Measurements from ENCODE around the gene CNKSR1.
"Not testable (repeated sequence)": the region's sequence is repeated elsewhere in the genome, so short reads cannot be mapped to it uniquely, and the experiment has no call there.

Gene CNKSR1

DNA sequence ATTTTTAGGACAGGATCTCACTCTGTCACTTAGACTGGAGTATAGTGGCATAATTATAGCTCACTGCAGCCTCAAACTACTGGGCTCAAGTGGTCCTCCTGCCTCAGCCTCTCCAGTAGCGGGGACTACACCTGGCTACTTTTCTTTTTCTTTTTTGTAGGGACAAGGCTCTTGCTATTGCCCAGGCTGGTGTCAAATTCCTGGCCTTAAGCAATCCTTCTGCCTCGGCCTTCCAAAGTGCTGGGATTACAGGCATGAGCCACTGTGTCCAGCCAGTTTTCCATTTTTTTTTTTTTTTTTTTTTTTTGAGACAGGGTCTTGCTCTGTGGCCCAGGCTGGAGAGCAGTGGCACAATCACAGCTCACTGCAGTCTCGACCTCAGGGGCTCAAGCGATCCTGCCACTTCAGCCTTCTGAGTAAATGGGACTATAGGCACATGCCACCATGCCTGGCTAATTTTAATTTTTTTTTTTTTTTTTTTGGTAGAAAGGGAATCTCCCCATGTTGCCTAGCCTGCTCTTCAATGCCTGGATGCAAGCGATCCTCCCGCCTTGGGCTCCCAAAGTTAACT lies 36.1 kb downstream of the CNKSR1 start:
- no peak overlapping the region for H3K9ac ChIP-seq (ENCODE audit: low read length)
- no peaks in the 10 kb centered on the region for H3K9me3 ChIP-seq (ENCODE audit: control insufficient read depth, insufficient read depth, low read depth, low read length)
- no peaks in the 10 kb centered on the region for H3K4me1 ChIP-seq (ENCODE audit: control insufficient read depth, insufficient read depth, low read length)
- no peak overlapping the region for H3K27ac ChIP-seq (ENCODE audit: low read depth, low read length)
- H3K4me3 ChIP-seq (ENCODE audit: low read depth, low read length): no peak overlapping the region
- no peaks in the 10 kb centered on the region for H3K36me3 ChIP-seq (ENCODE audit: control insufficient read depth, insufficient read depth, low read length)
- H3K27me3 ChIP-seq (ENCODE audit: control insufficient read depth, insufficient read depth, low read length): no peaks in the 10 kb centered on the region; the same call in 1 of the 2 replicates

DNA sequence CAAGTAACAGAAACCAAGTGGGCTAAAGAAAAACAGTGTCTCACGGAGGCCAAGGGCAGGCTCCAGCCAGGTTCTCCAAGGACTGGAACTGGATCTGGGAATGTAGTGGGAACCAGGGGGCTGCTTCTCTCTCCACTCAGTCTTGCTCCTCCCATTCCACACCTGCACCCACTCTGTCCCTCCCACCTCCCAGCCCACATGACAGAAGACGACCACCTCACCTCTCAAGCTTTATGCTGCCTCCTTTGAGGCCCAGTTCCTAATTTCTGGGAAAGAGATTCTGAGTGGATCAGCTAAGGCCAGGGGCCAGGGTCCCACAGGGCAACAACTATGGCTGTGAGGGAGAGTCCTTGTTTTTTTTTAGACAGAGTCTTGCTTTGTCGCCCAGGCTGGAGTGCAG lies 38.0 kb downstream of the CNKSR1 start:
- Histone ChIP-seq H3K27me3 (ENCODE audit: control insufficient read depth, insufficient read depth, low read length) (peaks cover 10% of the 10 kb centered on the region), H3K4me1 (ENCODE audit: control insufficient read depth, insufficient read depth, low read length) (peaks cover 4% of the 10 kb centered on the region; the same call in 1 of the 2 replicates), H3K36me3 (ENCODE audit: control insufficient read depth, insufficient read depth, low read length) (no peaks in the 10 kb centered on the region), H3K4me3 (ENCODE audit: low read depth, low read length) (no peak overlapping the region), H3K9ac (ENCODE audit: low read length) (no peak overlapping the region), H3K27ac (ENCODE audit: low read depth, low read length) (no peak overlapping the region), H3K9me3 (ENCODE audit: control insufficient read depth, insufficient read depth, low read depth, low read length) (no peaks in the 10 kb centered on the region)

DNA sequence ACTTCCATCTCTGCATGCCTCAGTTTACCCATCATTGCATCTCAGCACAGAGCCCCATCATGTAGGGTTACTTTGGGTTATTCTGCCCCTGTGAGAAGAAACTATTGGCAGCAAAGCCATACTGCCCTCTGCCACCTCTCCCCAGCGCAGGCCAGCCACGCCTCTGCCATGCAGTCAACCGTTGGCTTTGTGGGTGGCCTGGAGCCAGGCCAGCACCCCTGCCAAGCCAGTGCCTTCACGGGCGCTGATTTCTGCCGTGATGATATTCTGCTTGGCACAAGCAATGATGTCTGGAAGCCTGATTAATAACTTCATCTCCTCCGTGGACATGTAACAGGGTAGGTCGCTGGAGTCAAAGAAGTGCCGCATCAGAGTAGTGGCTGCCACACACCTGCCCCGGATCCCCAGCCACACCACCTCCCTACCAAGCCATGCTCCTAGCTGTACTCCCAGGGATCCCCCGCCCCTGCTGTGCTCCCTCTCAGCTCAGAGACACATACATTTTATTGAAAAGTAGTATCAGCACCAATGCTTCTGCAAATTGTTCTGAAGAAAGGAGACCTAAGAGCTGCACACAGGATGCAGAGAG lies 41.7 kb downstream of the CNKSR1 start:
- H3K4me1 ChIP-seq (ENCODE audit: control insufficient read depth, insufficient read depth, low read length): peaks cover 9% of the 10 kb centered on the region; the same call in 1 of the 2 replicates
- H3K27me3 ChIP-seq (ENCODE audit: control insufficient read depth, insufficient read depth, low read length): peaks cover 44% of the 10 kb centered on the region
- H3K27ac ChIP-seq (ENCODE audit: low read depth, low read length): no peak overlapping the region
- no peaks in the 10 kb centered on the region for H3K36me3 ChIP-seq (ENCODE audit: control insufficient read depth, insufficient read depth, low read length)
- no peak overlapping the region for H3K4me3 ChIP-seq (ENCODE audit: low read depth, low read length)
- H3K9ac ChIP-seq (ENCODE audit: low read length): no peak overlapping the region
- no peaks in the 10 kb centered on the region for H3K9me3 ChIP-seq (ENCODE audit: control insufficient read depth, insufficient read depth, low read depth, low read length)

DNA sequence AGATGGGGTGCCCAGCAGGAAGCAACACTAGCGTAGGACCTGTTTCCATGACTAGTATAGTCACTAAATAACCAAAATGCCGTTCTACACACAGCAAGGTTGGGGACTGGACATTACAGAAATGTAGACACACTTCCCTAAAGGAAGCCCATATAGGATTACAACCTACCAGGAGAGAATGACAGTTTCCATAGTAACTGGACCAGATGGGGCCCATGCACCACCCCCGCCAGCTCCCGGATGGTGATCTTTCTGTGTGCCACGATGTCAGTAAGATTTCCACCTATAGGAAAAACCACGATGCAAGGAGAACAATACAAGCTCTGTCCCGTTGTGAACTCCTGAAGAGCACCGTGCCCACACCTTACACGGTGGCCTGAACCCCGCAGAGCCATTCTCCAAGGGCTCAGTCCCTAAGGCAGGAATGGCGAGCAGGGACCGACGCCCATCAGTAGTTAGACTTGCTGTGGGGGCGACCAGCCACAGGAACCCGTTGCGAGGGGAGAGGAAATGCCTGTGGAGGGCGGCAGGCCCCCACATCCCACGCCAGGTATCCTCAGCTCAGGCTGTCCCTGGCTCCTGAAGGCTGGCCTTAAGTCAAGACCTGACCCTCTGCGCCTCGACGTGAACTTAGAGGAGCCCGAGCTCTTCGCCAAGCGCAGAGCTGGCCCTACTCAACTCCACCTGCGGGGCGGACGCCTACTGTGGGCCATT lies 43.1 kb downstream of the CNKSR1 start:
- H3K27ac ChIP-seq (ENCODE audit: low read depth, low read length): no peak overlapping the region
- no peaks in the 10 kb centered on the region for H3K9me3 ChIP-seq (ENCODE audit: control insufficient read depth, insufficient read depth, low read depth, low read length)
- no peak overlapping the region for H3K9ac ChIP-seq (ENCODE audit: low read length)
- no peaks in the 10 kb centered on the region for H3K36me3 ChIP-seq (ENCODE audit: control insufficient read depth, insufficient read depth, low read length)
- H3K4me3 ChIP-seq (ENCODE audit: low read depth, low read length): no peak overlapping the region
- H3K27me3 ChIP-seq (ENCODE audit: control insufficient read depth, insufficient read depth, low read length): peaks cover 55% of the 10 kb centered on the region
- peaks cover 9% of the 10 kb centered on the region; the same call in 1 of the 2 replicates for H3K4me1 ChIP-seq (ENCODE audit: control insufficient read depth, insufficient read depth, low read length)

DNA sequence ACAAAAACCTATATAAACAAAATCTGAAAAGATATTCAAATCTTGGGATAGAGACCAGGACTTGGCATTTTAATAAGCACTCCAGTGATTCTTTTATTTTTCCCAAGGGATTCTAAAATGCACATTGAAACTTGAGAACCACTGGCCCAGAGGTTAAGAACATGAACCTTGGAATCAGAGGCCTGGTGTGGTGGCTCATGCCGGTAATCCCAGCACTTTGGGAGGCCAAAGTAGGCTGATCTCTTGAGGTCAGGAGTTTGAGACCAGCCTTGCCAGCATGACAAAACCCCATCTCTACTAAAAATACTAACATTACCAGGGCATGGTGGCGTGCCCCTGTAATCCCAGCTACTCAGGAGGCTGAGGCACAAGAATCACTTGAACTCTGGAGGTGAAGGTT lies 43.8 kb downstream of the CNKSR1 start:
- no peak overlapping the region for H3K27ac ChIP-seq (ENCODE audit: low read depth, low read length)
- no peak overlapping the region for H3K9ac ChIP-seq (ENCODE audit: low read length)
- H3K27me3 ChIP-seq (ENCODE audit: control insufficient read depth, insufficient read depth, low read length): peaks cover 62% of the 10 kb centered on the region
- H3K9me3 ChIP-seq (ENCODE audit: control insufficient read depth, insufficient read depth, low read depth, low read length): no peaks in the 10 kb centered on the region
- peaks cover 9% of the 10 kb centered on the region; the same call in 1 of the 2 replicates for H3K4me1 ChIP-seq (ENCODE audit: control insufficient read depth, insufficient read depth, low read length)
- H3K4me3 ChIP-seq (ENCODE audit: low read depth, low read length): no peak overlapping the region
- H3K36me3 ChIP-seq (ENCODE audit: control insufficient read depth, insufficient read depth, low read length): no peaks in the 10 kb centered on the region

DNA sequence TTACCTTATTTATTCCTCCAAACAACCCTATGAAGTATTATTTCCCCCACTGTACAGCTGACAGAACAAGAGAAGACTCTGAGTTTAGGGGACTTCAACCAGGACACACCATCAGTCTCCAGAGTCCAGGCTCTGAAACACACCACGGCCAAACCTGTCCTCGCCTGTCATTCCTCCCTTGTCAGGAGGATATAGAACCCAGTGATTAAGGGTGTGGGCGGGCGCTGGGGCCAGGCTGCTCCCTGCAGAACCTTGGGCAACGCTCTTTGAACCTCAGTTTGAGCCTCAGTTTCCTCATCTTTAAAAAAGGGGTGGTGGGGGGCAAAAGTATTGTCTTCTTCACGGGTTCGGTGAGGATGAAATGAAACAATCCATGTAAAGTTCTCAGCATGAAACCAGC lies 47.3 kb downstream of the CNKSR1 start:
- Histone ChIP-seq H3K9me3 (ENCODE audit: control insufficient read depth, insufficient read depth, low read depth, low read length) (no peaks in the 10 kb centered on the region), H3K4me1 (ENCODE audit: control insufficient read depth, insufficient read depth, low read length) (peaks cover 9% of the 10 kb centered on the region; the same call in 1 of the 2 replicates), H3K36me3 (ENCODE audit: control insufficient read depth, insufficient read depth, low read length) (no peaks in the 10 kb centered on the region), H3K4me3 (ENCODE audit: low read depth, low read length) (peak overlapping the region; percentile 73), H3K9ac (ENCODE audit: low read length) (peak overlapping the region; percentile 44), H3K27me3 (ENCODE audit: control insufficient read depth, insufficient read depth, low read length) (peaks cover 67% of the 10 kb centered on the region), H3K27ac (ENCODE audit: low read depth, low read length) (no peak overlapping the region)

DNA sequence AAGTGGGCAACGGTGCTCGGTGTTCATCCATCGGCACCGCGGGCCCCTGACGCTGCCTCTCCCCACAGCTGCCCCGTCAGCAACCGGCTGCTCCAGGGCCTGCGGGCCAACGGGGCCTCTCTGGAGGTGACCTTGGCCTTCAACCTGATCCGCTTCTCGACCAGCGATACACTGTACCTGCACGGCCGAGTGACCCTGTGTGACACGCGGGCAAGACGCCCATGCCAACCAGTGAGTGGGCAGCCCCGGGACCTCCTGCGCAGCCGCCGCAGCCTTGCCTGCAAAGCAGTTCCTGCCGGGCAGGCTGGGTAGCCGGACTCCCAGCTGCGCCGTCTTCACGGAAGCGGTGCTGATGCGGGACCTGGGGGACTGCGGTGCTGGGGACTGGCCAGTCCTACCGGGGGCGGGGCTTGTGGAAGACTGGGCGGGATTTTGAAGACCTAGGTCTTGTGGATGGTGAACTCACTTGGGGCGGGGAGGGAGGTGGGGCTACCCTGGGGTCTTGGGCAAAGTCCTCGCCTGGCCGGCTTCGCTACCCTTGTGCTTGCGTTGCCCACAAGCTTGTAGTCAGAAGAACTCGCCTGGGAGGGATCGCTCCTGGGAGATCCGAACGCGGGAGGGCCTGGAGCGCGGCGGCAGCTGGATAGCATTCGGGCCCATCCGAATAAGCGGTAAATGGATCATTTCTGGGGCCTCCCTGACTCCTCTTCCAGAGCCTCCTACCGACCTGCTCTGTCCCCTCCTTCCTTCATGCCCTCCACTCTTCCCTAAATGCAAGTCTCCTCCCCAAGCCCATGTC lies 47.9 kb downstream of the CNKSR1 start:
- Histone ChIP-seq H3K27ac (ENCODE audit: low read depth, low read length) (no peak overlapping the region), H3K4me3 (ENCODE audit: low read depth, low read length) (peak overlapping the region; percentile 73)

DNA sequence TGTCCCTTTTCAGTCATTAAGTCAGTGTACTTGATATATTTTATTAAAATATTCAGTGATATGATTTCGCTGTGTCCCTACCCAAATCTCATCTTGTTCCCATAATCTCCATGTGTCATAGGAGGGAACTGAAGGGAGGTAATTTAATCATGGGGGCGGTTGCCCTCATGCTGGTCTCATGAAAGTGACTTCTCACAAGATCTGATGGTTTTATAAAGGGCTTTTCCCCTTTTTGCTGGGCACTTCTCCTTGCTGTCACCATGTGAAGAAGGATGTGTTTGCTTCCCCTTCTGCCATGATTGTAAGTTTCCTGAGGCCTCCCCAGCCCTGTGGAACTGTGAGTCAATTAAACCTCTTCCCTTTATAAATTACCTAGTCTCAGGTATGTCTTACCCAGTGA lies 53.4 kb downstream of the CNKSR1 start:
- not testable (repeated sequence) for H3K36me3 ChIP-seq (ENCODE audit: control insufficient read depth, insufficient read depth, low read length); H3K9me3 ChIP-seq (ENCODE audit: control insufficient read depth, insufficient read depth, low read depth, low read length); H3K4me3 ChIP-seq (ENCODE audit: low read depth, low read length); H3K9ac ChIP-seq (ENCODE audit: low read length); H3K27ac ChIP-seq (ENCODE audit: low read depth, low read length); H3K4me1 ChIP-seq (ENCODE audit: control insufficient read depth, insufficient read depth, low read length)
- H3K27me3 ChIP-seq (ENCODE audit: control insufficient read depth, insufficient read depth, low read length): peaks cover 13% of the 10 kb centered on the region

More for the DNA sequence above, 47.9 kb downstream of the CNKSR1 start:
- peaks cover 61% of the 10 kb centered on the region for H3K27me3 ChIP-seq (ENCODE audit: control insufficient read depth, insufficient read depth, low read length)
- H3K4me1 ChIP-seq (ENCODE audit: control insufficient read depth, insufficient read depth, low read length): peaks cover 5% of the 10 kb centered on the region; the same call in 1 of the 2 replicates
- H3K9ac ChIP-seq (ENCODE audit: low read length): peak overlapping the region; percentile 44
- H3K36me3 ChIP-seq (ENCODE audit: control insufficient read depth, insufficient read depth, low read length): no peaks in the 10 kb centered on the region
- no peaks in the 10 kb centered on the region for H3K9me3 ChIP-seq (ENCODE audit: control insufficient read depth, insufficient read depth, low read depth, low read length)

DNA sequence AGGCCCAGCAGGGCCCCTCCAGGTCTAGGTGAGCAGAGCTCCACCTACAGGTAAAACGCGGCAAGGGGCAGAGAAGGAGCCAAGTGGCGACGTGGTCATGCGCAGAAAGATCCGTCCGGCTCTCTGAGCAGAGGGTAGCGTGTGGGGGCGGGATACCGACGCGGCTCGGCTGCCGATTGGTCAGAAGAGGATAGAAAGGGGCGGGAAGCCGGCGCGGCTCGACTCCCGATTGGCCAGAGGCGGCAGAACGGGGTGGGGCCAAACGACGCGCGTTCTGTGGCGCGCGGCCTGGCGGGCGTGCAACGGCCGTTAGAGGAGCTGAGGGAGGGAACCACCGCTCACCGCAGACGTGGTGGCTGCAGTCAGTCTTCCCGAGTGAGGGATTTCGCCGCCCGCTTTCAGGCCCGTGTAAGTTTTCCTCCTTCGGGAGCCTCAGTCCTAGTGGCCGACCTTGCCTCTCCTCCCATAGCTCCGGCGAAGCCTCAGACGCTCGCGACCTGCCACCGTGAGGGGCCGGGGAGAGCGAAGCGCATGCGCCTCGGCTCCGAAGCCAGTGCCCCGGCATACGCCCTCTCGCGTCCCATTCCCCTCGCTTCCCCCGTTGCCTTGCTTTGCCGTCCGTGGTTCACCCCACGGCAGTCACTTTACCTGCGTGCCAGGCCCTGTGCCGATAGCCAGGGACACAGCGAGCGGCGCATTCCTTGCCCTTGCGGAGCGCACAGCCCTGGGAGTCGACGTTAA lies 56.8 kb downstream of the CNKSR1 start, which contains the start of gene CEP85:
Gene CEP85, plus strand, starts transcription at position 298 of the 741 bp plus-strand sequence. CDS start 5,584 bp downstream, outside the sequence.
- no peak within 1 kb of the TSS for H3K27ac ChIP-seq (ENCODE audit: low read depth, low read length)
- no peaks in the 10 kb centered on the region for H3K27me3 ChIP-seq (ENCODE audit: control insufficient read depth, insufficient read depth, low read length)
- H3K4me1 ChIP-seq (ENCODE audit: control insufficient read depth, insufficient read depth, low read length): peaks cover 4% of the 10 kb centered on the region
- H3K9me3 ChIP-seq (ENCODE audit: control insufficient read depth, insufficient read depth, low read depth, low read length): no peaks in the 10 kb centered on the region
- H3K9ac ChIP-seq (ENCODE audit: low read length): peak within 1 kb of the TSS; percentile 90
- peak within 1 kb of the TSS; percentile 96 for H3K4me3 ChIP-seq (ENCODE audit: low read depth, low read length)
- H3K36me3 ChIP-seq (ENCODE audit: control insufficient read depth, insufficient read depth, low read length): no peaks in the 10 kb centered on the region; the same call in 1 of the 2 replicates

DNA sequence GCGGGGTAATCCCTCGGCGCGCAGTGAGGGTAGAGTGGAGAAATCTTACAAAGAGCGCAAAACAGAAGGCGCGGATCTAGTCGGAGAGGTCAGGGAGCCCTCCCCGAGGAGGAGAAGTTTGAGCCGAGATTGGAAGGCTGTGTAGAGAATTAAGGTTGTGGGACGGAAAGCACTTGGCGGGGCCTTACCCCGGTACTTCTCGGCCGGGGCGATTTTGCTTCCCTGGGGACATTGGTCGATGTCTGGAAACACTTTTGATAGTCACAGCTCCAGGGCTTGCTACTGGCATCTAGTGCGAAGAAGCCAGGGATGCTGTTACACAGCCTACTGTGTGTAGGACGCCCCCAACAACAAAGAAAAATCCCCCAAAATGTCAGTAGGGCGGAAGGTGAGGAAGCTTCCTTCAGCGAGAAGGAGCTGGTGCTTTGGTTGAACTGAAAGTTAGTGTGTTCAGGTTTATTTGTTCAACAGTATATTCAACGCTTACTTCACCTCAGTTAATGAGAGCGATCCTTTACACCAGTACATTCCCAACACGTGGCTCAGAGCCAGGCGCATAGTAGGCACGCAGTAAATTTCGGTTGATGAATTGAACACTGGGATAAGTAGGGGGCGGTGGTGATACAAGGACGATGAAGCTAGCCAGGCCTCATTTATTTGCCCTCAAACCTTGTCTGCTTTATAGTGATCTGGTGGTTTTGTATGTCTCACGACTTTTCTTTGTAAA lies 57.5 kb downstream of the CNKSR1 start:
- Histone ChIP-seq H3K4me3 (ENCODE audit: low read depth, low read length) (peak overlapping the region; percentile 96), H3K27me3 (ENCODE audit: control insufficient read depth, insufficient read depth, low read length) (no peaks in the 10 kb centered on the region), H3K27ac (ENCODE audit: low read depth, low read length) (no peak overlapping the region), H3K9me3 (ENCODE audit: control insufficient read depth, insufficient read depth, low read depth, low read length) (no peaks in the 10 kb centered on the region), H3K36me3 (ENCODE audit: control insufficient read depth, insufficient read depth, low read length) (peaks cover 4% of the 10 kb centered on the region), H3K4me1 (ENCODE audit: control insufficient read depth, insufficient read depth, low read length) (peaks cover 4% of the 10 kb centered on the region), H3K9ac (ENCODE audit: low read length) (peak overlapping the region; percentile 90)
